HepG2 (cell line): Measurements from ENCODE around the gene TMEM187. TPM values are rescaled to one million over a fixed set of nuclear protein-coding genes. Genes with fewer than 3 reads are reported as not detected.

Source experiments
- ATAC-seq: fragments of 200-7000 bp; cut with Tn5 transposase; 3 replicates; pipeline ENCODE4 v1.9.1; 2020; ENCODE audit warnings: mild to moderate bottlenecking, moderate library complexity
- BruUV-seq: library from RNA; stranded (reverse); fragments of 400-500 nt; replicated peaks from 2 replicates; lab custom pipeline; 2021; lab: Mats Ljungman, UMichigan
- CTCF ChIA-PET: fragments of 300-600 bp; formaldehyde crosslinking; extraction: SDS; loops from one replicate; lab custom pipeline; 2021; ENCODE audit warnings: low total read pairs, inconsistent platforms, low intra/inter-chr PET ratio; lab: Yijun Ruan, JAX
- POLR2A ChIA-PET: fragments of 350-600 bp; sonication (Branson Sonifier 250); formaldehyde crosslinking; loops from one replicate; lab custom pipeline; 2020; ENCODE audit warnings: antibody characterized with exemption, inconsistent platforms; lab: Yijun Ruan, JAX
- DNase-seq: peaks from one replicate; pipeline ENCODE4 v3.0.0-alpha.2; 2015; ENCODE audit warnings: low spot score
- FAIRE-seq: peaks from 3 replicates; lab custom pipeline; 2011; peaks lifted over from hg19 to GRCh38; lab: Jason Lieb, UNC
- H2AFZ ChIP-seq: one replicate; pipeline ENCODE4 v1.6.1; 2011; ENCODE audit warnings: low read length, inconsistent platforms
- H3K27ac ChIP-seq: fragments of 300-600 bp; 3 replicates; pipeline ENCODE4 v1.8.0; 2011; ENCODE audit warnings: mixed run types, mild to moderate bottlenecking, mixed read lengths, low read length, inconsistent platforms; ENCODE audit not compliant: insufficient read depth; ENCODE audit errors: extremely low read length
- H3K27me3 ChIP-seq, 2 experiments: fragments of 200-600 bp in 1 of 2; 2 replicates in 1 of 2; 3 replicates in 1 of 2; pipeline versions ENCODE4 v1.6.0 to v1.8.0; 2011; ENCODE audit warnings: low read length in 2 of 2, mild to moderate bottlenecking in 2 of 2, moderate library complexity in 2 of 2, inconsistent platforms in 1 of 2; ENCODE audit not compliant: insufficient read depth in 2 of 2, control insufficient read depth in 1 of 2
- H3K36me3 ChIP-seq, 2 experiments: fragments of 200-600 bp in 1 of 2; replicated peaks in 1 of 2; 2 replicates in 1 of 2; 3 replicates in 1 of 2; pipeline versions ENCODE4 v1.5.1 to v1.8.0; 2011; ENCODE audit warnings: low read length in 2 of 2, inconsistent platforms in 1 of 2; ENCODE audit not compliant: insufficient read depth in 2 of 2, control insufficient read depth in 1 of 2
- H3K4me1 ChIP-seq: 2 replicates; pipeline ENCODE4 v1.5.1; 2012; ENCODE audit warnings: low read length, inconsistent platforms; ENCODE audit not compliant: insufficient read depth
- H3K4me2 ChIP-seq: 2 replicates; pipeline ENCODE4 v1.6.0; 2011; ENCODE audit warnings: low read depth, low read length, inconsistent platforms
- H3K4me3 ChIP-seq, 3 experiments: fragments of 200-600 bp in 1 of 3; sonication (generic), shearing (Covaris generic) in 1 of 3; replicated peaks in 1 of 3; 2 replicates each; pipeline ENCODE4 v1.5.1; 2011 to 2016; ENCODE audit warnings: low read length in 3 of 3, inconsistent platforms in 2 of 3, low read depth in 2 of 3, mild to moderate bottlenecking in 2 of 3, control low read depth in 1 of 3, mixed read lengths in 1 of 3; ENCODE audit not compliant: insufficient read depth in 1 of 3
- H3K79me2 ChIP-seq: one replicate; pipeline ENCODE4 v1.6.1; 2011; ENCODE audit warnings: low read length, inconsistent platforms; ENCODE audit not compliant: insufficient read depth
- H3K9ac ChIP-seq: 2 replicates; pipeline ENCODE4 v1.6.0; 2011; ENCODE audit warnings: mild to moderate bottlenecking, low read depth, low read length, inconsistent platforms; ENCODE audit not compliant: insufficient read depth
- H3K9me3 ChIP-seq: 2 replicates; pipeline ENCODE4 v1.5.1; 2012; ENCODE audit warnings: mild to moderate bottlenecking, low read length
- H4K20me1 ChIP-seq: 2 replicates; pipeline ENCODE4 v1.6.0; 2011; ENCODE audit warnings: inconsistent platforms, mild to moderate bottlenecking, low read length, moderate library complexity; ENCODE audit not compliant: insufficient read depth
- DNMT3B ChIP-seq: conservative IDR thresholded peaks from 2 replicates; pipeline ENCODE4 v1.6.1; 2016; ENCODE audit warnings: missing biosample characterization, control low read depth
- HOXD1 ChIP-seq: sonication (generic); formaldehyde crosslinking; IDR thresholded peaks from 2 replicates; pipeline ENCODE4 v1.5.0; 2020; ENCODE audit warnings: missing genetic modification reagents
- POLR2A ChIP-seq, 2 experiments: IDR thresholded peaks; 2 replicates each; pipeline ENCODE4 v1.6.1; 2011; ENCODE audit warnings: low read depth in 2 of 2, low read length in 2 of 2, mild to moderate bottlenecking in 1 of 2, moderate library complexity in 1 of 2; ENCODE audit not compliant: insufficient read depth in 1 of 2
- ZFY ChIP-seq: sonication (generic); formaldehyde crosslinking; IDR thresholded peaks from 2 replicates; pipeline ENCODE4 v1.4.0; 2020; ENCODE audit warnings: missing genetic modification reagents
- ZNF616 ChIP-seq: sonication (generic); formaldehyde crosslinking; IDR thresholded peaks from 2 replicates; pipeline ENCODE4 v1.5.0; 2020; ENCODE audit warnings: low read depth, mild to moderate bottlenecking, missing genetic modification reagents
- ZSCAN9 ChIP-seq: IDR thresholded peaks from 2 replicates; pipeline ENCODE4 v1.6.1; 2016; ENCODE audit warnings: borderline replicate concordance
- WGBS: methylation state at CpG from one replicate; pipeline ENCODE4 v1.1.6; 2017; ENCODE audit warnings: low lambda C conversion rate; 5-methylcytosine and 5-hydroxymethylcytosine counted together
- in situ Hi-C: cut with HindIII; loops from 2 replicates; pipeline ENCODE4 v1.10.0; 2017; ENCODE audit warnings: low pct_unique_long_range_greater_than_20kb; ENCODE audit not compliant: extremely low pct_ligation_motif_present
- intact Hi-C: fragments of 100-400 bp; cut with micrococcal nuclease; formaldehyde crosslinking; loops from one replicate; pipeline ENCODE4 v1.10.0; 2022; ENCODE audit not compliant: unreplicated experiment
- polyA plus RNA-seq, 8 experiments: library from polyadenylated mRNA; depleted of rRNA in 3 of 8; stranded (reverse) in 7 of 8; unstranded in 1 of 8; fragments of >200 nt; fragmentation: Illumina TruSeq in 4 of 8; extraction: Trizol in 4 of 8; gene quantifications; 2 replicates each; pipeline versions ENCODE4 v1.2.1 to v1.2.3, GENCODE V29; 2011 to 2016; ENCODE audit warnings: low read depth in 4 of 8, missing spikeins in 1 of 8, mixed read lengths in 1 of 8; ENCODE audit not compliant: insufficient read depth in 1 of 8
- total RNA-seq, 5 experiments: library from RNA; depleted of rRNA; stranded (reverse); fragments of >200 nt; fragmentation: Illumina TruSeq; extraction: Trizol; gene quantifications; 2 replicates each; pipeline ENCODE4 v1.2.3, GENCODE V29; 2016; ENCODE audit warnings: low read depth in 1 of 5
- TF ChIP-seq, protein P1 (sequence below): sonication (generic); formaldehyde crosslinking; IDR thresholded peaks from 2 replicates; pipeline ENCODE4 v1.5.0; 2020; ENCODE audit warnings: mild to moderate bottlenecking, low read depth, missing genetic modification reagents, borderline replicate concordance

TMEM187 gene
- total and polyA plus RNA-seq, 2 of the 13 experiments (the other 11 are each of a cell fraction or from before 2014, with no cell fraction given): 2.2 to 6.2 TPM

DNA sequence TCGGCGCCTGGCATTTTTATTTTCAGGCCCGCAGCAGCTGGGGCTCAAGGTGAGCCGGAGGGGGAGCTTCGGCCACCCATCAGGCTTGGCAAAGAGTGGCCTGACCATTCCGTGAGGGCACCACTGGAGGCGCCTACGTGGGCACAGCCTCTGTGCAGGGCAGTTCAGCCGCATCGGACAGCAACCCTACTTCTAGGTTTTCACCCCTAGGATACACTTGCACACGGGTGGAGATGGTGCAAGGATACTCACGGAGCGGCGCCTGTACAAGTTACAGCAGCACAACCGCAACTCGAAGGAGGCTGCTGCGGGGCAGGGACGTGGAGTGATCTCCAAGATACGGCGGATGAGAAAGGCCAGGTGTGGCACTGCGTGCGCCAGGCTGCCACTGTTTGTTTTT is 11.8 kb upstream of the TMEM187 start:
- ChIA-PET POLR2A (no interaction called here), CTCF (no interaction called here)
- no peak for FAIRE-seq
- Histone ChIP-seq H3K36me3 (peaks cover 18 to 80% of the 10 kb centered on the region in 2 experiments; a peak in 4 of 5 replicates), H3K4me2 (no peak overlapping the region), H3K9me3 (no peaks in the 10 kb centered on the region), H2AFZ (no peak overlapping the region), H3K4me1 (no peaks in the 10 kb centered on the region), H3K9ac (no peak overlapping the region), H3K27me3 (no peaks in the 10 kb centered on the region), H3K4me3 (no peak overlapping the region), H3K27ac (no peak overlapping the region), H3K79me2 (peaks cover 22% of the 10 kb centered on the region), H4K20me1 (peaks cover 12% of the 10 kb centered on the region; the same call in 1 of the 2 replicates)
- BruUV-seq: no TSS peak
- WGBS: 88% methylated on average over 3 of the region's 22 CpGs
- in situ Hi-C loops (no loop called here), intact Hi-C loops (no loop called here)
- TF ChIP-seq HOXD1 (CRISPR knock-in tag) (no peak), POLR2A (IDR thresholded peaks at IDR 0.05; ENCODE audit: insufficient read depth in 1 of 2, low read depth in 2 of 2, low read length in 2 of 2) (0 out of 4 replicates have a peak, but pooled peaks of 1 of the 2 experiments have one; percentile 1)
- DNase-seq: no peak
- ATAC-seq: no peak

DNA sequence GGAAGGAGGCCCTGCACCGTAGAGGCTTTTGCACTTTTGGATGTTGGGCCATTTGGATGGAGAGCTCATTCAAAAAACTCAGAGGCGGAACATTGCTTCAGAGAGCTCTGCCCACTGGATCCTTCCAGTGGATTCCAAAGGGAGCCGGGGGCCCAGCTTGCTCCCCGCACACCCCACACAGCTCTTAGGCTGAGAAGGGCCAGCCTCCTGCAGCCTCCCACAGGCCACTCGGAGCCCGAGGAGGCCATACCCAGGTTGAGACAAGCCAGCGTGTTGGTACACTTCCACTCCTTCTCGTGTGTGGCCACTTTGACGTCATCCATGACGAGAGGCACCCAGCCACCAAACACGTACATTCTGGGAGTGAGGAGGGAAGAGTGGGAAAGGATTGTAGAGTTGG is 11.3 kb upstream of the TMEM187 start:
- Histone ChIP-seq H3K9ac (no peak overlapping the region), H3K4me1 (0 out of 2 replicates have a peak, but pooled peaks cover 3% of the 10 kb centered on the region), H3K27me3 (no peaks in the 10 kb centered on the region), H3K27ac (no peak overlapping the region), H3K4me3 (no peak overlapping the region), H4K20me1 (peaks cover 15% of the 10 kb centered on the region; the same call in 1 of the 2 replicates), H2AFZ (no peak overlapping the region), H3K79me2 (peaks cover 27% of the 10 kb centered on the region), H3K36me3 (peaks cover 19 to 75% of the 10 kb centered on the region in 2 experiments; a peak in 4 of 5 replicates), H3K4me2 (no peak overlapping the region), H3K9me3 (no peaks in the 10 kb centered on the region)
- intact Hi-C loops: no loop called here
- 98% methylated on average over 8 of the region's 11 CpGs for WGBS
- ChIA-PET POLR2A (no interaction called here), CTCF (no interaction called here)
- ATAC-seq (no peak), FAIRE-seq (no peak), DNase-seq (no peak)
- in situ Hi-C loops: no loop called here
- no TSS peak for BruUV-seq
- TF ChIP-seq ZSCAN9 (CRISPR knock-in tag): no peak
- TF ChIP-seq ZFY (CRISPR knock-in tag): no peak
- no peak for TF ChIP-seq ZNF616 (CRISPR knock-in tag)
- TF ChIP-seq, protein P1, sequence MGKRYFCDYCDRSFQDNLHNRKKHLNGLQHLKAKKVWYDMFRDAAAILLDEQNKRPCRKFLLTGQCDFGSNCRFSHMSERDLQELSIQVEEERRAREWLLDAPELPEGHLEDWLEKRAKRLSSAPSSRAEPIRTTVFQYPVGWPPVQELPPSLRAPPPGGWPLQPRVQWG (CRISPR knock-in tag): no peak
- TF ChIP-seq DNMT3B (CRISPR knock-in tag): no peak
